SK-N-SH treated with all-trans-retinoic acid at 6 μM for 48 hours (cell line): ENCODE measurements around the gene NAALADL2.
"Not testable (repeated sequence)": the region's sequence is repeated elsewhere in the genome, so short reads cannot be mapped to it uniquely, and the experiment has no call there.

Experiments used
- ARNTL ChIP-seq: fragments of 450-650 bp; formaldehyde crosslinking; IDR thresholded peaks from 2 replicates; pipeline ENCODE4 v1.5.0; 2020; ENCODE audit warnings: low read depth, mild to moderate bottlenecking, moderate library complexity, borderline replicate concordance
- PATZ1 ChIP-seq: fragments of 250-450 bp; sonication (Bioruptor Pico); IDR thresholded peaks from 2 replicates; pipeline ENCODE4 v1.8.0; 2020; ENCODE audit warnings: mild to moderate bottlenecking, moderate library complexity, borderline replicate concordance
- TCF4 ChIP-seq: fragments of 250-450 bp; sonication (Bioruptor Pico); IDR thresholded peaks from 2 replicates; pipeline ENCODE4 v1.8.0; 2021; ENCODE audit warnings: mild to moderate bottlenecking, moderate library complexity, borderline replicate concordance
- ZC3H10 ChIP-seq: fragments of 250-450 bp; sonication (Bioruptor Pico); IDR thresholded peaks from 2 replicates; pipeline ENCODE4 v1.5.1; 2021; ENCODE audit warnings: mild to moderate bottlenecking, moderate library complexity
- ZFP3 ChIP-seq: fragments of 250-450 bp; sonication (Bioruptor Pico); IDR thresholded peaks from 2 replicates; pipeline ENCODE4 v1.5.0; 2020; ENCODE audit warnings: mild to moderate bottlenecking, moderate library complexity
- ZFP30 ChIP-seq: fragments of 450-650 bp; formaldehyde crosslinking; IDR thresholded peaks from 2 replicates; pipeline ENCODE4 v1.5.0; 2022; ENCODE audit warnings: mild to moderate bottlenecking, moderate library complexity
- ZNF70 ChIP-seq: fragments of 450-650 bp; formaldehyde crosslinking; IDR thresholded peaks from 2 replicates; pipeline ENCODE4 v1.5.0; 2020; ENCODE audit warnings: mild to moderate bottlenecking, moderate library complexity

- TF ChIP-seq ZC3H10 (CRISPR knock-in tag); ZFP30 (CRISPR knock-in tag); ARNTL (CRISPR knock-in tag); ZNF70; ZFP3 (CRISPR knock-in tag); PATZ1 (CRISPR knock-in tag); TCF4 (CRISPR knock-in tag): not testable (repeated sequence)
These were observed 273.6 kb downstream of the NAALADL2 start for GRCh38 chr3:175132706-175133105.
